Hepatocyte (in vitro differentiated cells): Measurements from ENCODE around the gene SETD6. TPM values are rescaled to one million over a fixed set of nuclear protein-coding genes. Genes with fewer than 3 reads are reported as not detected.
A peak's percentile ranks its signal among the peaks of the same experiment; 100 is the strongest.

ENCODE experiments used
- DNase-seq: peaks from one replicate; pipeline ENCODE4 v3.0.0-alpha.2; 2016; ENCODE audit warnings: low spot score
- H2AFZ ChIP-seq: fragments of 200-600 bp; sonication (generic); 2 replicates; pipeline ENCODE4 v1.6.0; 2016; ENCODE audit warnings: antibody characterized with exemption, mild to moderate bottlenecking
- H3K27ac ChIP-seq: fragments of 200-600 bp; sonication (generic); 2 replicates; pipeline ENCODE4 v1.5.1; 2016; ENCODE audit warnings: mild to moderate bottlenecking
- H3K27me3 ChIP-seq: fragments of 200-600 bp; sonication (generic); 2 replicates; pipeline ENCODE4 v1.6.1; 2016
- H3K36me3 ChIP-seq: fragments of 200-600 bp; sonication (generic); replicated peaks from 2 replicates; pipeline ENCODE4 v1.5.1; 2016; ENCODE audit warnings: low read depth; ENCODE audit not compliant: insufficient read depth
- H3K4me1 ChIP-seq: fragments of 200-600 bp; sonication (generic); 2 replicates; pipeline ENCODE4 v1.5.1; 2016; ENCODE audit warnings: mild to moderate bottlenecking, moderate library complexity; ENCODE audit not compliant: insufficient read depth
- H3K4me2 ChIP-seq: fragments of 200-600 bp; sonication (generic); 2 replicates; pipeline ENCODE4 v1.6.0; 2016
- H3K4me3 ChIP-seq: fragments of 200-600 bp; sonication (generic); 2 replicates; pipeline ENCODE4 v1.5.1; 2016; ENCODE audit warnings: mild to moderate bottlenecking
- H3K79me2 ChIP-seq: fragments of 200-600 bp; sonication (generic); 2 replicates; pipeline ENCODE4 v1.6.0; 2017; ENCODE audit warnings: mild to moderate bottlenecking
- H3K9me2 ChIP-seq: fragments of 200-600 bp; sonication (generic); replicated peaks from 2 replicates; pipeline ENCODE4 v1.6.0; 2017; ENCODE audit warnings: mild to moderate bottlenecking; ENCODE audit not compliant: insufficient read depth
- H3K9me3 ChIP-seq: fragments of 200-600 bp; sonication (generic); 2 replicates; pipeline ENCODE4 v1.5.1; 2016; ENCODE audit warnings: low read depth, mild to moderate bottlenecking
- H4K20me1 ChIP-seq: fragments of 200-600 bp; sonication (generic); 2 replicates; pipeline ENCODE4 v1.6.0; 2016; ENCODE audit warnings: mild to moderate bottlenecking; ENCODE audit not compliant: insufficient read depth, poor library complexity, severe bottlenecking
- CTCF ChIP-seq: fragments of 200-600 bp; sonication (generic); IDR thresholded peaks from 2 replicates; pipeline ENCODE4 v1.5.1; 2016; ENCODE audit warnings: antibody characterized with exemption, mild to moderate bottlenecking; ENCODE audit not compliant: poor library complexity
- EZH2 ChIP-seq: fragments of 200-600 bp; sonication (generic); IDR thresholded peaks from 2 replicates; pipeline ENCODE4 v1.6.1; 2016; ENCODE audit warnings: antibody characterized with exemption, mild to moderate bottlenecking, borderline replicate concordance
- EZH2phosphoT487 ChIP-seq: fragments of 200-600 bp; sonication (generic); IDR thresholded peaks from one replicate; pipeline ENCODE4 v1.6.1; 2018; ENCODE audit warnings: antibody characterized with exemption, mild to moderate bottlenecking, low read depth, moderate library complexity; ENCODE audit not compliant: unreplicated experiment, severe bottlenecking
- WGBS: methylation state at CpG from one replicate; pipeline ENCODE4 v1.1.6; 2016; ENCODE audit warnings: low lambda C conversion rate; ENCODE audit errors: missing lambda C conversion rate; 5-methylcytosine and 5-hydroxymethylcytosine counted together
- polyA plus RNA-seq: library from polyadenylated mRNA; unstranded; fragments of >200 nt; fragmentation: Nextera tagmentation; extraction: Ambion mirVana; gene quantifications from 2 replicates; pipeline ENCODE4 v1.2.1, GENCODE V29; 2016
- total RNA-seq: library from RNA; depleted of rRNA; stranded (reverse); fragments of >200 nt; gene quantifications from 2 replicates; pipeline ENCODE4 v1.2.3, GENCODE V29; 2014

Gene SETD6
- total and polyA plus RNA-seq, 2 experiments from 2014 or later: 9.7 to 11.4 TPM

GRCh38 chr16:58500430-58501241 lies 14.7 kb upstream of the SETD6 start:
- peaks cover 3% of the 10 kb centered on the region for H3K27me3 ChIP-seq
- H3K36me3 ChIP-seq: no peaks in the 10 kb centered on the region
- H3K27ac ChIP-seq: no peak overlapping the region
- peak overlapping the region; percentile 15 for H2AFZ ChIP-seq
- H3K9me2 ChIP-seq: no peaks in the 10 kb centered on the region
- peak overlapping the region; percentile 43 for H3K4me3 ChIP-seq
- no peaks in the 10 kb centered on the region for H4K20me1 ChIP-seq
- peak overlapping the region; percentile 89 for H3K4me2 ChIP-seq
- no peaks in the 10 kb centered on the region for H3K79me2 ChIP-seq
- DNase-seq: peak; percentile 26
- peaks cover 7% of the 10 kb centered on the region for H3K4me1 ChIP-seq
- WGBS: 13% methylated on average over 33 of the region's 36 CpGs
- H3K9me3 ChIP-seq: no peaks in the 10 kb centered on the region
- TF ChIP-seq EZH2: no peak
- no peak for TF ChIP-seq EZH2phosphoT487
- TF ChIP-seq CTCF: no peak

GRCh38 chr16:58501242-58502131 lies 13.8 kb upstream of the SETD6 start:
- no peak overlapping the region for H3K27ac ChIP-seq
- H3K4me3 ChIP-seq: peak overlapping the region; percentile 43
- H3K4me1 ChIP-seq: peaks cover 7% of the 10 kb centered on the region
- WGBS: 17% methylated on average over 42 of the region's 42 CpGs
- no peaks in the 10 kb centered on the region for H3K9me2 ChIP-seq
- no peaks in the 10 kb centered on the region for H3K36me3 ChIP-seq
- no peaks in the 10 kb centered on the region for H4K20me1 ChIP-seq
- H3K79me2 ChIP-seq: no peaks in the 10 kb centered on the region
- peak overlapping the region; percentile 89 for H3K4me2 ChIP-seq
- peaks cover 3% of the 10 kb centered on the region for H3K27me3 ChIP-seq
- TF ChIP-seq CTCF: no peak
- TF ChIP-seq EZH2phosphoT487: no peak
- no peak for TF ChIP-seq EZH2
- peak; percentile 76 for DNase-seq
- peak overlapping the region; percentile 8 for H2AFZ ChIP-seq
- H3K9me3 ChIP-seq: no peaks in the 10 kb centered on the region

- no peak overlapping the region for H3K4me2 ChIP-seq
Observed at GRCh38 chr16:58502217-58502921, 12.9 kb upstream of the SETD6 start.

More at GRCh38 chr16:58502217-58502921, 12.9 kb upstream of the SETD6 start:
- no peak for DNase-seq
- no peak overlapping the region for H3K4me3 ChIP-seq
- no peaks in the 10 kb centered on the region for H3K36me3 ChIP-seq
- peaks cover 3% of the 10 kb centered on the region for H3K27me3 ChIP-seq
- H4K20me1 ChIP-seq: no peaks in the 10 kb centered on the region
- H3K79me2 ChIP-seq: no peaks in the 10 kb centered on the region
- H3K9me3 ChIP-seq: no peaks in the 10 kb centered on the region
- no peak overlapping the region for H3K27ac ChIP-seq
- H3K9me2 ChIP-seq: no peaks in the 10 kb centered on the region
- no peak overlapping the region for H2AFZ ChIP-seq
- no peak for TF ChIP-seq CTCF
- no peak for TF ChIP-seq EZH2phosphoT487
- TF ChIP-seq EZH2: no peak
- peaks cover 7% of the 10 kb centered on the region for H3K4me1 ChIP-seq
- 76% methylated on average over 8 of the region's 8 CpGs for WGBS
